ENCODE measurements around the gene BDH1.

The BDH1 gene

GRCh38 chr3:197471221-197472010, 84.4 kb downstream of the BDH1 start:
- H3K4me3 ChIP-seq (ENCODE audit: low read length): no peak overlapping the region
- no peak overlapping the region for H3K9ac ChIP-seq (ENCODE audit: low read depth, low read length)
- no peak overlapping the region for H3K4me2 ChIP-seq (ENCODE audit: low read length)
- no peaks in the 10 kb centered on the region for H3K36me3 ChIP-seq (ENCODE audit: insufficient read depth, low read length)
- H3K4me1 ChIP-seq (ENCODE audit: control insufficient read depth, insufficient read depth, low read length): peaks cover 21% of the 10 kb centered on the region
- no peaks in the 10 kb centered on the region for H3K9me3 ChIP-seq (replicated peaks; ENCODE audit: low read length)
- H3K27me3 ChIP-seq (ENCODE audit: control insufficient read depth, insufficient read depth, low read length): no peaks in the 10 kb centered on the region

GRCh38 chr3:197468866-197469382, 86.8 kb downstream of the BDH1 start:
- Histone ChIP-seq H3K4me3 (ENCODE audit: low read length) (no peak overlapping the region), H3K4me2 (ENCODE audit: low read length) (no peak overlapping the region), H3K4me1 (ENCODE audit: control insufficient read depth, insufficient read depth, low read length) (peaks cover 45% of the 10 kb centered on the region), H3K9me3 (replicated peaks; ENCODE audit: low read length) (no peaks in the 10 kb centered on the region), H3K9ac (ENCODE audit: low read depth, low read length) (no peak overlapping the region), H3K27me3 (ENCODE audit: control insufficient read depth, insufficient read depth, low read length) (no peaks in the 10 kb centered on the region), H3K36me3 (ENCODE audit: insufficient read depth, low read length) (no peaks in the 10 kb centered on the region)

GRCh38 chr3:197468167-197468566, 87.6 kb downstream of the BDH1 start:
- Histone ChIP-seq H3K9ac (ENCODE audit: low read depth, low read length) (no peak overlapping the region), H3K36me3 (ENCODE audit: insufficient read depth, low read length) (no peaks in the 10 kb centered on the region), H3K4me2 (ENCODE audit: low read length) (no peak overlapping the region), H3K4me1 (ENCODE audit: control insufficient read depth, insufficient read depth, low read length) (peaks cover 52% of the 10 kb centered on the region), H3K27me3 (ENCODE audit: control insufficient read depth, insufficient read depth, low read length) (no peaks in the 10 kb centered on the region), H3K4me3 (ENCODE audit: low read length) (no peak overlapping the region), H3K9me3 (replicated peaks; ENCODE audit: low read length) (no peaks in the 10 kb centered on the region)

- Histone ChIP-seq H3K4me3 (ENCODE audit: low read length) (no peak overlapping the region), H3K27me3 (ENCODE audit: control insufficient read depth, insufficient read depth, low read length) (no peaks in the 10 kb centered on the region)
These were observed 89.0 kb downstream of the BDH1 start for GRCh38 chr3:197466586-197467399.

GRCh38 chr3:197465996-197466549, 89.7 kb downstream of the BDH1 start:
- H3K36me3 ChIP-seq (ENCODE audit: insufficient read depth, low read length): no peaks in the 10 kb centered on the region
- H3K27me3 ChIP-seq (ENCODE audit: control insufficient read depth, insufficient read depth, low read length): no peaks in the 10 kb centered on the region
- no peaks in the 10 kb centered on the region for H3K9me3 ChIP-seq (replicated peaks; ENCODE audit: low read length)
- peak overlapping the region; percentile 63 for H3K9ac ChIP-seq (ENCODE audit: low read depth, low read length)
- peak overlapping the region; percentile 68 for H3K4me2 ChIP-seq (ENCODE audit: low read length)
- no peak overlapping the region for H3K4me3 ChIP-seq (ENCODE audit: low read length)
- H3K4me1 ChIP-seq (ENCODE audit: control insufficient read depth, insufficient read depth, low read length): peaks cover 56% of the 10 kb centered on the region

More at GRCh38 chr3:197466586-197467399, 89.0 kb downstream of the BDH1 start:
- Histone ChIP-seq H3K9me3 (replicated peaks; ENCODE audit: low read length) (no peaks in the 10 kb centered on the region), H3K36me3 (ENCODE audit: insufficient read depth, low read length) (no peaks in the 10 kb centered on the region), H3K4me1 (ENCODE audit: control insufficient read depth, insufficient read depth, low read length) (peaks cover 57% of the 10 kb centered on the region), H3K9ac (ENCODE audit: low read depth, low read length) (peak overlapping the region; percentile 63), H3K4me2 (ENCODE audit: low read length) (peak overlapping the region; percentile 68)

GRCh38 chr3:197465197-197465995, 90.4 kb downstream of the BDH1 start:
- Histone ChIP-seq H3K36me3 (ENCODE audit: insufficient read depth, low read length) (no peaks in the 10 kb centered on the region), H3K9me3 (replicated peaks; ENCODE audit: low read length) (no peaks in the 10 kb centered on the region), H3K4me3 (ENCODE audit: low read length) (no peak overlapping the region), H3K4me2 (ENCODE audit: low read length) (no peak overlapping the region), H3K4me1 (ENCODE audit: control insufficient read depth, insufficient read depth, low read length) (peaks cover 56% of the 10 kb centered on the region), H3K27me3 (ENCODE audit: control insufficient read depth, insufficient read depth, low read length) (no peaks in the 10 kb centered on the region), H3K9ac (ENCODE audit: low read depth, low read length) (peak overlapping the region; percentile 12)

- H3K36me3 ChIP-seq (ENCODE audit: insufficient read depth, low read length): no peaks in the 10 kb centered on the region
- peaks cover 56% of the 10 kb centered on the region for H3K4me1 ChIP-seq (ENCODE audit: control insufficient read depth, insufficient read depth, low read length)
- H3K4me2 ChIP-seq (ENCODE audit: low read length): no peak overlapping the region
- H3K4me3 ChIP-seq (ENCODE audit: low read length): no peak overlapping the region
- H3K9me3 ChIP-seq (replicated peaks; ENCODE audit: low read length): no peaks in the 10 kb centered on the region
- peak overlapping the region; percentile 78 for H3K9ac ChIP-seq (ENCODE audit: low read depth, low read length)
- no peaks in the 10 kb centered on the region for H3K27me3 ChIP-seq (ENCODE audit: control insufficient read depth, insufficient read depth, low read length)
These were observed 91.0 kb downstream of the BDH1 start for GRCh38 chr3:197464794-197465193.

GRCh38 chr3:197463279-197463678, 92.5 kb downstream of the BDH1 start:
- H3K27me3 ChIP-seq (ENCODE audit: control insufficient read depth, insufficient read depth, low read length): no peaks in the 10 kb centered on the region
- no peaks in the 10 kb centered on the region for H3K9me3 ChIP-seq (replicated peaks; ENCODE audit: low read length)
- no peaks in the 10 kb centered on the region for H3K36me3 ChIP-seq (ENCODE audit: insufficient read depth, low read length)
- peak overlapping the region; percentile 33 for H3K4me2 ChIP-seq (ENCODE audit: low read length)
- no peak overlapping the region for H3K4me3 ChIP-seq (ENCODE audit: low read length)
- H3K4me1 ChIP-seq (ENCODE audit: control insufficient read depth, insufficient read depth, low read length): peaks cover 51% of the 10 kb centered on the region
- H3K9ac ChIP-seq (ENCODE audit: low read depth, low read length): peak overlapping the region; percentile 78

- Histone ChIP-seq H3K27me3 (ENCODE audit: control insufficient read depth, insufficient read depth, low read length) (no peaks in the 10 kb centered on the region), H3K9ac (ENCODE audit: low read depth, low read length) (peak overlapping the region; percentile 61), H3K9me3 (replicated peaks; ENCODE audit: low read length) (no peaks in the 10 kb centered on the region), H3K4me2 (ENCODE audit: low read length) (peak overlapping the region; percentile 31), H3K4me1 (ENCODE audit: control insufficient read depth, insufficient read depth, low read length) (peaks cover 51% of the 10 kb centered on the region), H3K4me3 (ENCODE audit: low read length) (no peak overlapping the region), H3K36me3 (ENCODE audit: insufficient read depth, low read length) (no peaks in the 10 kb centered on the region)
These were observed 93.0 kb downstream of the BDH1 start for GRCh38 chr3:197462808-197463207.

GRCh38 chr3:197460639-197461038, 95.1 kb downstream of the BDH1 start:
- no peak overlapping the region for H3K4me3 ChIP-seq (ENCODE audit: low read length)

GRCh38 chr3:197460002-197460401, 95.8 kb downstream of the BDH1 start:
- H3K27me3 ChIP-seq (ENCODE audit: control insufficient read depth, insufficient read depth, low read length): no peaks in the 10 kb centered on the region
- H3K4me2 ChIP-seq (ENCODE audit: low read length): no peak overlapping the region
- H3K4me3 ChIP-seq (ENCODE audit: low read length): no peak overlapping the region
- no peaks in the 10 kb centered on the region for H3K9me3 ChIP-seq (replicated peaks; ENCODE audit: low read length)
- H3K36me3 ChIP-seq (ENCODE audit: insufficient read depth, low read length): no peaks in the 10 kb centered on the region
- H3K4me1 ChIP-seq (ENCODE audit: control insufficient read depth, insufficient read depth, low read length): peaks cover 41% of the 10 kb centered on the region
- H3K9ac ChIP-seq (ENCODE audit: low read depth, low read length): no peak overlapping the region

More at GRCh38 chr3:197460639-197461038, 95.1 kb downstream of the BDH1 start:
- Histone ChIP-seq H3K27me3 (ENCODE audit: control insufficient read depth, insufficient read depth, low read length) (no peaks in the 10 kb centered on the region), H3K4me2 (ENCODE audit: low read length) (no peak overlapping the region), H3K9me3 (replicated peaks; ENCODE audit: low read length) (no peaks in the 10 kb centered on the region), H3K36me3 (ENCODE audit: insufficient read depth, low read length) (no peaks in the 10 kb centered on the region), H3K4me1 (ENCODE audit: control insufficient read depth, insufficient read depth, low read length) (peaks cover 47% of the 10 kb centered on the region), H3K9ac (ENCODE audit: low read depth, low read length) (no peak overlapping the region)
